Activated T-cell treated with anti-CD3 and anti-CD28 coated beads, Interleukin-2, amount 50 U/mL, for 4 hours (primary cell): ENCODE results near the gene PRKCQ. TPM values are rescaled to one million over a fixed set of nuclear protein-coding genes. Genes with fewer than 3 reads are reported as not detected.
A peak's percentile ranks its signal among the peaks of the same experiment; 100 is the strongest.

Experiments
- ATAC-seq, 2 donors: fragments of 200-7000 bp; cut with Tn5 transposase; one replicate each; pipeline ENCODE4 v1.10.0; 2021
- DNase-seq: peaks from one replicate; pipeline ENCODE4 v3.0.0-alpha.2; 2020
- H3K27me3 Mint-ChIP-seq: one replicate; pipeline ENCODE4 v1.8.0; 2021; ENCODE audit warnings: low read depth, mixed read lengths
- H3K36me3 Mint-ChIP-seq: one replicate; pipeline ENCODE4 v1.8.0; 2022; ENCODE audit warnings: mixed read lengths; ENCODE audit not compliant: insufficient read depth
- H3K4me1 Mint-ChIP-seq: one replicate; pipeline ENCODE4 v1.8.0; 2021; ENCODE audit warnings: low read depth, mixed read lengths
- H3K4me3 Mint-ChIP-seq: one replicate; pipeline ENCODE4 v1.8.0; 2021; ENCODE audit warnings: mild to moderate bottlenecking, moderate library complexity, mixed read lengths
- H3K9me3 Mint-ChIP-seq: one replicate; pipeline ENCODE4 v1.8.0; 2021; ENCODE audit warnings: mixed read lengths
- total RNA-seq, 3 donors: library from RNA; stranded (reverse); gene quantifications; one replicate each; pipeline ENCODE4 v1.2.1, GENCODE V29; 2021

Gene PRKCQ
- total RNA-seq, 3 donors from 2014 or later = 21.4 to 26.2 (median 22.3) TPM

DNA sequence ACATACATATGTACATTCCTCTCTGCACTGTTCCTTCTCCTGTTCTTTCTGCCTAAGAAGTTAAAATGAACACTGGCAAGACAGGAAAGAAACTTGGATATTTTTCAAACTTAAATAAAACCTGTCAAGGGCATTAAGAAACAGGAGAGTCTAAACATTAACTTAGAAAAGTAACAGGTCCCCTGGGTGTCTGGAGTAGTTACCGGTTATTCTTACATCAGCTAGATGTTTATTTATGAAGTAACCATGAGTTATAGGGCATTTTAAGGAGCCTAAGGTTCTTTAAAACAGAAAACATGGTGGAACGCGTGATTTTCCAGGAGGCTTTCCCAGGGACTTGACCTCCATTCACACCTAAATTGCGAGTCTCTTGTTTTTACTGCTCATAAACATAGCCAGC, 148.2 kb downstream of the PRKCQ start:
- ATAC-seq (no peak), DNase-seq (no peak)
- Mint-ChIP-seq H3K9me3 (no peaks in the 10 kb centered on the region), H3K4me1 (peaks cover 3% of the 10 kb centered on the region), H3K27me3 (no peaks in the 10 kb centered on the region), H3K36me3 (peaks cover 48% of the 10 kb centered on the region), H3K4me3 (no peak overlapping the region)

DNA sequence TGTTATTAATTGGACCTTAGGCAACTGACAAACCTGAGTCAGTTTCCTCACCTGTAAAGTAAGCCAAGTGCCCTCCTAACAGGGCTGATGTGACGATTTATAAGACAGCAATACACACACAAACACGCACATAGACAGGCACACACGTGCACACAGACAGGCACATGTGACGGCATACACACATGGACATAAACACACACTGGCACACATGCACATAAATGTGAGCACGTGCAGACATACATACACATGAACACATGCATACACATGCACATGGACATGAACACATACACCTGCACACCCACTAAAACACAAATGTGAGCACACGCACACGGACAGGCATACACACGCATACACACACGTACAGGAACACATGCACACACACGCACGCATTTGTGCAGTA, 148.9 kb downstream of the PRKCQ start:
- ATAC-seq (no peak), DNase-seq (no peak)
- Mint-ChIP-seq H3K4me3 (no peak overlapping the region), H3K36me3 (peaks cover 46% of the 10 kb centered on the region), H3K9me3 (no peaks in the 10 kb centered on the region), H3K4me1 (peaks cover 2% of the 10 kb centered on the region), H3K27me3 (no peaks in the 10 kb centered on the region)

DNA sequence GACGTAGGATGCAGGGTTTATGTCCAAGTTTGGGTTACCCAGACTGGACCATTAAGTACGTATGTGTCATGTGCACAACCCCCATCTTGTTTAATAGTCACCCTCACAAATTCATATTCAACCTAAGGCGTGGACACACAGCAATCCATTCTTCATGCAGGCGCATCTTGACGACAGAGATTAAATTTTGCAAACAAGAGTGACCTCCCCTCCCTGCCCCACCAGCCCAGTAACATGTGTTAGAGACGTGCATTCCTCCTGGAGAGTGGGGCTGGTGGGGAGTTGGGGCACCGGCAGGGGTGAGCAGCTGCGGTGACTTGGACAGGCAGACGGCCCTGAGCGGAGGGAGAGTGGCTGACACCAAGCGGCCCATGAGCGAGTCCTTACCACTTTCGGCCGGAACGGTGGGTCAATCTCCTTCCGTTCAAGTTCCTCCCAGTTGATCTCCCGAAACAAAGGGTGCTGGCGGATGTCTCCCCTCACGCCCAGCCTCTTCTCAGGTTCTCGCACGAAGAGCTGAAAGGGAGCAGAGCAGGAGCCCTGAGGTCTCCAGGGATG, 149.6 kb downstream of the PRKCQ start:
- peaks cover 3% of the 10 kb centered on the region for H3K4me1 Mint-ChIP-seq
- peaks cover 50% of the 10 kb centered on the region for H3K36me3 Mint-ChIP-seq
- no peaks in the 10 kb centered on the region for H3K27me3 Mint-ChIP-seq
- H3K9me3 Mint-ChIP-seq = no peaks in the 10 kb centered on the region
- DNase-seq = no peak
- ATAC-seq = no peak
- H3K4me3 Mint-ChIP-seq = no peak overlapping the region

DNA sequence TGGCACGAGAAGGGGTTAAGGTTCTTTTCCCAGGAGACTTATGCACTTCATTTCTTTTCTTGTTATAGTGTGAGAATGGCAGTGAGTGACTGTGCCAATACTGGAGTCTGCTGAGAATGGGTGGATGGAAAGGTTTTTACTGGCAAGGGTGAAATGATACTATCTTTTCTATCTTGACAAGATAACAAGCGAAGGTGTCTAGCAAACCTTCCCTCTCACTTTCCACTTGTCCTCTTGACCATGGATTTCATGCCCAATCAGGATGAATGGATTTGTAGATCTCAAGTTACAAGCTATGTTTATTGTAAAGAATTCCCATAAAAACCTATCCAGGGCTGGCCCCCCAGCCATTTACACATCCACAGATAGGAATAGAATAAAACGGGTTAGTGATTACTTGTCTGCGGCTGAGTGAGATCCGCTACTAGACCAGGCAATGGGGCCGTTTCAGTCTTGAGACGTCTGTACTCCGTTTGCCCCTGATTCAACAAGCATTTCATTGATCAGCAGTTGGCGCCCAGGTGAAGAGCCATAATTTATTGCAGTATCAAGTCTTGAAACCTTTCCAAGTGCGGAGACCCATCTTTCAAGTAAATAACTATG, 152.6 kb downstream of the PRKCQ start:
- H3K27me3 Mint-ChIP-seq = no peaks in the 10 kb centered on the region
- DNase-seq (no peak), ATAC-seq (no peak)
- no peak overlapping the region for H3K4me3 Mint-ChIP-seq
- peaks cover 21% of the 10 kb centered on the region for H3K4me1 Mint-ChIP-seq
- H3K36me3 Mint-ChIP-seq = peaks cover 47% of the 10 kb centered on the region
- H3K9me3 Mint-ChIP-seq = no peaks in the 10 kb centered on the region

DNA sequence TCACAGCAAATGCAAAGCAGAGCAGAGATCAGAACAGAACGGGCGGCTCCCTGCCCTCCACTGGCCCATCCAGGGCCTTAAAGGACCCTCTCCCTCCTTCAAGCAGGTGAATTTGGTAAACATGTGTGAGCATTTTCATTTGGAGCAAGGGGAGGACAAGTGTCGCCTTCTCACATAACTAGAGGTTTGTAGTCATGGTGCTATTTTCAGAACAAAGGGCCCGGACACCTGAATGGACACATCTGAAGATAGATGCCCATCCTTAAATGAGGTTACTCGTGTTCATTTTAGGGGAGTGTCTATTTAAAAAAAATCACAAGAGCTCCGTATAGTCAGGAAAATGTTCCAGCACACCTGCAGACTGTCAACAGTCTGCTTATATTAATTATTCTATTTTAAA, 153.8 kb downstream of the PRKCQ start:
- ATAC-seq = no peak
- H3K4me1 Mint-ChIP-seq = peaks cover 22% of the 10 kb centered on the region
- no peaks in the 10 kb centered on the region for H3K9me3 Mint-ChIP-seq
- peaks cover 45% of the 10 kb centered on the region for H3K36me3 Mint-ChIP-seq
- no peak for DNase-seq
- H3K27me3 Mint-ChIP-seq = no peaks in the 10 kb centered on the region
- H3K4me3 Mint-ChIP-seq = no peak overlapping the region

DNA sequence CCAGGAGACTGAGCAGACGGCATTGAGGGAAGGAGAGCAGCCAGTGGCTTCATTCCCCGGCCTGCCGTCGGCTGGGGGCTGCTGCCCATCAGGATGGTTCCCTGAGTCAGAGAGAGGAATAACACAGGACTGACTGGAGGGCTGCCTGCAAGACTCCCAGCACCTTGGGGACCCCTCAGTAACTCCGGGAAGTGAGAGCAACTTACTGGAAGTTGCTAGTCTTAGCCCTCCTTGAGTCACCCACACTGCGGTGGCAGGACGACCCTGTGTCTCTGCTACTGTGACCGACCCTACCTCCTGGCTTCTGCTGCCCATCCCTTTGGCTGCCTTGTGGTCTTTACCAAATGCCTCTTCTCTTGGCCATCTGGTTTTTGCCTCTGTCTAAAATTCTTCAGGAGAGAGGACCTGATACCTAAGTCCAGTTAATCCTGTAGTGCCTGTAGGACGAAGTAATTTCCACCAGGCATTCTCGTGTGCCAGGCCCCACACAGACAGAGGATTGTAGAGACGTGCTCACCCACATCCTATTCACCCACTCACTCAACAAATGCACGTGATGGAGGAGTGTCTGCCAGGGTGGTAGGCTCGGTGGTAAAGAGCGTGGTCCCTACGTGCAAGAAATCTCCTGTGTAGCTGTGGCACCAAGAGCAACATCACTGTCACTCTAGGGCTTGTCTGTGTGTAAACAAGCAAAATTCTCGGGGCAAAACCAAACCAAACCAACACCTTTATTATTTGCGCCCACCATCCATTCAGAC, 156.5 kb downstream of the PRKCQ start:
- ATAC-seq (peak; percentile 33 to 52), DNase-seq (no peak)
- H3K9me3 Mint-ChIP-seq = no peaks in the 10 kb centered on the region
- peaks cover 28% of the 10 kb centered on the region for H3K36me3 Mint-ChIP-seq
- no peak overlapping the region for H3K4me3 Mint-ChIP-seq
- peaks cover 22% of the 10 kb centered on the region for H3K4me1 Mint-ChIP-seq
- no peaks in the 10 kb centered on the region for H3K27me3 Mint-ChIP-seq

DNA sequence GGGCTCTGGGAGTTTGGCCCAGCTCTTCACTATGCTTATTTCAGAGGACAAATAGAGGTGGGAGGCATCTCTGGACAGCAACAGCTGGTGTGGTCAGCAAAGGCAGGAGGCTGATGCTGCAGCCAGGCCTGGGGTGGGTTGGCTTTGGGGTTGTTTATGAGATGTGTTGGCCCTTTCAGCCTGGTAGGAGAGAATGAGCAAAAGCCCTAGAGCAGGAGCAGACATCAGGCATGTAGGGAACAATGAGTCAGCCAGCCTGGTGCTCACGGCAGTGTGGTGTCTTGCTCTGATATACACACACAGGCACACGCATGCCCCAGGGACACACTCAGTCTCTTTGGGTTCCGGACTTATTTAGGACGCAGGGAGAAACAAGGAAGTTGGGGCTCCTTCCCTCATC, 157.1 kb downstream of the PRKCQ start:
- Mint-ChIP-seq H3K9me3 (no peaks in the 10 kb centered on the region), H3K4me1 (peaks cover 22% of the 10 kb centered on the region), H3K27me3 (no peaks in the 10 kb centered on the region), H3K36me3 (peaks cover 23% of the 10 kb centered on the region), H3K4me3 (no peak overlapping the region)
- DNase-seq = peak; percentile 26
- peak; percentile 90 to 93 for ATAC-seq

DNA sequence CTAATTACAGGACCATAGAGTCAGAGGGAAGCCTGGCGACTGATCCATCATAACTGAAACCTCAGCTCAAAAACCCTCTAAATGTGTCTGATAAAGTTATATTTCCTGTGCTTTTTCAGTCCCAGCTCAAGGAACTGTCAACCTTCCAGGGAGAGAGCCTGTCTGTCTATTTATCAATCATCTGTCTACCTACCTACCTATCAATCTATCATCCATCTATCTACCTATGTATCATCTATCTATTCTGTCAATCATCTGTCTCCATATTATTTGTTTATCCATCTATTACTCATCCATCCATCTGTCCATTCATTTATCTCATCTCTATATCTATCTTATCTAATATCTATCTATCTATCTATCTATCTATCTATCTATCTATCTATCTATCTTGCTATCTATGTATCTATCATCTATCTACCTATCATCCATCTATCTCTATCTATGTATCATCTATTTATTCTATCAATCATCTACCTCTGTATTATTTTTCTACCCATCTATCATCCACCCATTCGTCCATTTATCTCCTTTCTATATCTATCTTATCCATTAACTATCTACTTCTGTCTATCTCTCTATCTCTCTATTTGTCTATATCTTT, 161.4 kb downstream of the PRKCQ start:
- Mint-ChIP-seq H3K36me3 (no peaks in the 10 kb centered on the region), H3K9me3 (no peaks in the 10 kb centered on the region), H3K4me1 (peaks cover 12% of the 10 kb centered on the region), H3K27me3 (no peaks in the 10 kb centered on the region), H3K4me3 (no peak overlapping the region)
- DNase-seq = no peak
- ATAC-seq = no peak

DNA sequence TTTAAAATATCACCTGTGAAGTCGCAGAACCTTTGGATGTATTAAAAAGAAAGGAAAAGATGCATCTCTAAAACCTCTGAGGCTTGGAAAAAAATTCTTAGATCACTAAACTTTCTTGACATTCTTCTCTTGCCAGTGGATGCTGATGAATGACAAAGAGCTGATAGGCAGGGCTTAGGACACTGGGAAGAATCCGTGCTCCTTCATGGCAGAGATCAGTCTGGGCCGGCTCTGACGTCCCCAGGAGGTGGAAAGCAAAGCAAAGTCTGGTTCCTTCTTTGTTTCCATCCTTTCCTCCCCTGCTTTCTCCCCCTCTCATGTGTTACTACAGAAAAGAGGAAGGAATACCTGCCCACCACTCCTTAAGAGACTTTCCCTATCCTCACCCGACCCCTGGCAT, 161.9 kb downstream of the PRKCQ start:
- no peak overlapping the region for H3K4me3 Mint-ChIP-seq
- DNase-seq (no peak), ATAC-seq (no peak)

DNA sequence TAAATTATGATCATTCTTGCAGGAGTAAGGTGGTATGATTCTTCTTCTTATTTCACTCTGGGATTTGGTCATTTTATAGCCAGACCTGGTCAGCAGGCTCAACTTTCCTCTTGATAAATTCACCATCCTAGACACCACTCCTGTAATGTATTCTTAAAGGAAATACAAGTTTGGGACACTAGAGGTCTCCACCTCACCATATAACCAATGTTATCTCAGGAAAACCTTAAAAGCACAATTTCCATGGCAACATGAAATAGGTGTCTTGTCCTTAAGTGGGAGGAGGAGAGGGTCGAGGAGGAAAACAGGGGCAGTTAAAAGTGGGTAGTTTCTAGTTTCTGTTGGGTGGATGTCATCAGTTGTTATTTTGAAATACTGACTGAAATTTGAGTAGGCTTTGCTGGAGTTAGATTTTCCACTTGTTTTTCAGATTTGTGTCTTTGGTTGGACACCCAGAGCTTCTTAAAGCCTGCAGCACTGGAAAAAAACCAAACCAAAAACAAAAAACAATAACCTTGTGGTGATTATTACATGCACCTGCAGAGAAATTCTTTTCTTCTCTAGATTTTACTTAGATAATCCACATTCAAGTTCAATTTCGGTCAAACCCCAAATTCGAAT, 163.1 kb downstream of the PRKCQ start:
- Mint-ChIP-seq H3K4me3 (no peak overlapping the region), H3K4me1 (no peaks in the 10 kb centered on the region), H3K9me3 (no peaks in the 10 kb centered on the region), H3K27me3 (no peaks in the 10 kb centered on the region), H3K36me3 (no peaks in the 10 kb centered on the region)
- DNase-seq (no peak), ATAC-seq (peak; percentile 73)

More for the DNA sequence above, 161.9 kb downstream of the PRKCQ start:
- Mint-ChIP-seq H3K4me1 (peaks cover 8% of the 10 kb centered on the region), H3K27me3 (no peaks in the 10 kb centered on the region), H3K36me3 (no peaks in the 10 kb centered on the region), H3K9me3 (no peaks in the 10 kb centered on the region)

DNA sequence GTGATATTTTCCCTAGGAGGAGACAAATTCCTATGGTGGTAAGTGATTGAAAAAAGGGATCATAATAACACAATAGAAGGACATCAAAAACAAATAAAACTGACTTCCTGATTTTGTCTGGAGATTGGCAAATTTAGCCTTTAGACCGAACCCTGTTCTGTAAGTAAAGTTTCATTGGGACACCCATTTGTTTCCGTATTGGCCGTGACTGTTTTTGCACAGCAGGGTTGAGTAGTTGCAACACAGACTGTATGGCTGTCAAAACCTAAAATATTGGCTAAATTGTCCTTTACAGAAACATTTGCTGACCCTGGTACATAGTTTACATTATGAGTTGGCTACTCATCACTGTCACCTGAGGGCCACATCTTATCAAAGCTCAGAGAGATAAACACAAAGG, 168.6 kb downstream of the PRKCQ start:
- no peak for DNase-seq
- H3K9me3 Mint-ChIP-seq = no peaks in the 10 kb centered on the region
- no peak for ATAC-seq
- H3K36me3 Mint-ChIP-seq = no peaks in the 10 kb centered on the region
- H3K4me1 Mint-ChIP-seq = peaks cover 38% of the 10 kb centered on the region
- no peak overlapping the region for H3K4me3 Mint-ChIP-seq
- no peaks in the 10 kb centered on the region for H3K27me3 Mint-ChIP-seq

DNA sequence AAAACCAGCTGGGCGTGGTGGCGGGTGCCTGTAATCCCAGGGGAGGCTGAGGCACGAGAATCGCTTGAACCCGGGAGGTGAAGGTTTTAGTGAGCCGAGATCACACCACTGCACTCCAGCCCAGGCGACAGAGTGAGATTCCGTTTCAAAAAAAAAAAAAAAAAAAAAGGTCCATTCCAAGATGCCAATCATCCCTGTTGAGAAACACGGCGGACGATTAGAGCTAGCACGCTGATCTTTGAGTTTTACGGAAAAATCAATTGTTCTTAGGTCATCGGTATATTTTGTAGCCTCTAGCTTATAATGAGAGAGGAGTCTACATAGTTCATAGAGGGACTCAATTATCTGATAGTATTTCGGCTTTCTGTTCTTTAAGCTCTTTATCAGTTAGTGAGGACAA, 169.2 kb downstream of the PRKCQ start:
- ATAC-seq = no peak
- Mint-ChIP-seq H3K9me3 (no peaks in the 10 kb centered on the region), H3K4me3 (no peak overlapping the region), H3K36me3 (no peaks in the 10 kb centered on the region), H3K4me1 (peaks cover 41% of the 10 kb centered on the region), H3K27me3 (no peaks in the 10 kb centered on the region)
- DNase-seq = no peak

DNA sequence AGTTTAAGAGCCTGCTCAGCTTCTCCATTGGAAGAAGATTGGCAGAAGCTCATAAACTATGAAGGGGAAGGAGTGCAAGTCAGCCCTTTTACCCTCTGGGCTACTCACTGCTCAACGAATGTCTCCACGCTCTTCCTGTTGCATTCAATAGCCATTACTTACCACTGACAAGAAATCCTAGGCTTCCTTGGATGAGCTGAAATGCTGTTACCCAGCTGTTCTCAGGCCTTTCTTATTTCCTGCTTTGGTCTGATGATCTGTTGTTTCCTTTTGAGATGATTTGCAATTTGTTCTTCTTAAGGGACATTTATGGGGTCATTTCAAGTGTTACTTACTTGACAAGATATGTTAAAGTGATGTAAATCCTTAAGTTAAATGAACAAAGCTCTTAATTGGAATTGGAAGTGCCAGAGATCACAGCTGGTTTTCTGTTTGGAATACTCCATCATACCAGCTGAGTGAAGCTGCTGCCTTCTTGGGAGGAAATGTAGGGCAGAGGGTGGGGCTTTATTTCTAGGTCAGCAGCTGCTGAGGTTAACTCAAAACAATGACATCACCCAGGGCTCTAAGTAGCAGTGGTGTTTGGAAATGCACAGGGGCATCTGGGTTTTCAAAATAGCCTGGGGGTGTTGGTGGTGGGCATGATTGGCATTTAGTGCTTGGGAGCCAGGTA, 170.0 kb downstream of the PRKCQ start:
- H3K36me3 Mint-ChIP-seq = no peaks in the 10 kb centered on the region
- ATAC-seq = peak; percentile 31 to 68
- H3K4me3 Mint-ChIP-seq = peak overlapping the region; percentile 19
- DNase-seq = peak; percentile 18
- no peaks in the 10 kb centered on the region for H3K27me3 Mint-ChIP-seq
- peaks cover 43% of the 10 kb centered on the region for H3K4me1 Mint-ChIP-seq
- H3K9me3 Mint-ChIP-seq = no peaks in the 10 kb centered on the region

DNA sequence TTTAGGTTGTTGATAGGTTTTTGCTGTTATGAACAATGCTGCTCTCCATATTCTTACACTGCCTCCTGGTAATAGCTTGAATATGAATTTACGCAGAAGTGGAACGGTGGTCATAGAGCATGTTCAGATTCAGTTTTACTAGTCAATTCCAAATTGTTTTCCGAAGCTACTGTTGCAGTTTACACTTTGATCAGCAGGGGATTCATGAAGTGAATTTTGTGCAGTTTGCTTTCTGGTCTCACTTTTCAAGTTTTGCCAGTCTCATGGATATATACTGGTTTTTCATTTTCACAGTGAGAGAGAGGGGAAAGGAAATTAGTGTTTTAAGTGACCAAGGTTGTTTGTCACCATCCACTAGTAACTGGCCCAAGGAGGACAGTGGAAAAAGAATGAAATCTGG, 171.3 kb downstream of the PRKCQ start:
- Mint-ChIP-seq H3K4me1 (peaks cover 43% of the 10 kb centered on the region), H3K36me3 (no peaks in the 10 kb centered on the region), H3K9me3 (no peaks in the 10 kb centered on the region), H3K27me3 (no peaks in the 10 kb centered on the region), H3K4me3 (no peak overlapping the region)
- ATAC-seq (no peak), DNase-seq (no peak)
